BLaER1 treated with 17β-estradiol and CSF1 and Interleukin-3, amounts not matched to agents 10 nM and 100 nM (cell line): ENCODE data around the gene GOT1.

ENCODE experiments used
- H3K27ac ChIP-seq, 11 experiments: shearing (Covaris generic); formaldehyde crosslinking; 2 replicates each; pipeline ENCODE4 v1.8.1; 2022
- H3K27me3 ChIP-seq, 11 experiments: shearing (Covaris generic); formaldehyde crosslinking; 2 replicates each; pipeline ENCODE4 v1.8.1; 2022
- H3K36me3 ChIP-seq, 11 experiments: shearing (Covaris generic); formaldehyde crosslinking; 2 replicates each; pipeline ENCODE4 v1.8.1; 2022
- H3K4me1 ChIP-seq, 10 experiments: shearing (Covaris generic); formaldehyde crosslinking; 2 replicates each; pipeline ENCODE4 v1.8.1; 2022
- H3K4me2 ChIP-seq, 11 experiments: shearing (Covaris generic); formaldehyde crosslinking; 2 replicates each; pipeline ENCODE4 v1.8.1; 2022
- H3K4me3 ChIP-seq, 10 experiments: shearing (Covaris generic); formaldehyde crosslinking; 2 replicates each; pipeline ENCODE4 v1.8.1; 2022
- H3K9ac ChIP-seq, 11 experiments: shearing (Covaris generic); formaldehyde crosslinking; 2 replicates each; pipeline ENCODE4 v1.8.1; 2022
- H3K9me3 ChIP-seq, 11 experiments: shearing (Covaris generic); formaldehyde crosslinking; replicated peaks in 1 of 11; 2 replicates each; pipeline ENCODE4 v1.8.1; 2022
- H4K20me1 ChIP-seq, 11 experiments: shearing (Covaris generic); formaldehyde crosslinking; 2 replicates each; pipeline ENCODE4 v1.8.1; 2022
- Cebpa-rat ChIP-seq, 11 experiments: shearing (Covaris generic); IDR thresholded peaks; 2 replicates each; pipeline ENCODE4 v1.8.1; 2022

GOT1 gene

DNA sequence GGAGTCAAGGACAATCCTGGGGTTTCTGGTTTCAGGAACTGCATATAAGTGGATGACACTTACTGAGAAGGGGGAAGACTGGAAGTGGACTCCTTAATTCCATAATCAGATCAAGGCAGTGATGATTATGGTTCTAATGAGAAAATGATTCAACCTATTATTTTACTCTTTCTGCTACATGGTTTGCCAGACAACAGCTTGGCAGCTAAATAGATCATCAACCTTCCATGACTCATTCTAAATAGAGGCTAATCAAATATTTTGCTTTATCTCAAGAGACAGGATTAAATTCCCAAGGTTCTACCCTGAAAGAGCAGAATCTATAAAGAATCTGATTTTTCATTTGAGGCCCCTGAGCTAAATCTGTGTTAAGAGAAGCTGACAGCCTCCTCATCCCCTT lies 55.0 kb downstream of the GOT1 start:
- no peak overlapping the region for H3K9ac ChIP-seq
- no peak for TF ChIP-seq Cebpa-rat (IDR thresholded peaks at IDR 0.05)
- H3K27ac ChIP-seq: no peak overlapping the region
- H4K20me1 ChIP-seq: no peaks in the 10 kb centered on the region
- H3K9me3 ChIP-seq: no peaks in the 10 kb centered on the region
- no peak overlapping the region for H3K4me2 ChIP-seq
- H3K36me3 ChIP-seq: no peaks in the 10 kb centered on the region
- H3K4me3 ChIP-seq: no peak overlapping the region
- no peaks in the 10 kb centered on the region for H3K27me3 ChIP-seq
- H3K4me1 ChIP-seq: no peaks in the 10 kb centered on the region

DNA sequence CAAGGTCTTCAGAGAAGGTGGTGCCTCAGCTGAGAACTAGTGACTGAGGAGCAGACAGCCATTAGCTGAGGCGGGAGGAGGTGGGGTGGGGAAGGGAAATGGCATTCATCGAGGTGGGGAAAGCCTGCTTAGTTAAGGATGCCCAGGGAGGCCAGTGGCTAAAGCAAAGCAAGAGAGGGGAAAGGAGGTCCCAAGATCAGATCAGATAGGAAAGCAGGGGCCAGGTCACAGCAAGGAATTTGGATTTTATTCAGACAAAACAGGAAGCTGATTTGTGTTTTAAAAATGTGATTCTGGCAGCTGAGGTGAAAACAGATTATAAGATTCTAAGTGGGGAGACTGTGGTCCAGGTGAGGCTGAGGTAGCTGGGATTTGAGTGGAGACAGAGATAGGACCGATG lies 55.5 kb downstream of the GOT1 start:
- Histone ChIP-seq H4K20me1 (no peaks in the 10 kb centered on the region), H3K9ac (no peak overlapping the region), H3K4me1 (no peaks in the 10 kb centered on the region), H3K36me3 (no peaks in the 10 kb centered on the region), H3K4me3 (no peak overlapping the region), H3K27ac (no peak overlapping the region), H3K4me2 (no peak overlapping the region), H3K9me3 (no peaks in the 10 kb centered on the region), H3K27me3 (no peaks in the 10 kb centered on the region)
- TF ChIP-seq Cebpa-rat (IDR thresholded peaks at IDR 0.05): no peak

GRCh38 chr10:99374526-99374925 lies 55.9 kb downstream of the GOT1 start:
- no peaks in the 10 kb centered on the region for H3K9me3 ChIP-seq
- H3K4me1 ChIP-seq: no peaks in the 10 kb centered on the region
- no peak overlapping the region for H3K9ac ChIP-seq
- no peak overlapping the region for H3K27ac ChIP-seq
- no peaks in the 10 kb centered on the region for H3K27me3 ChIP-seq
- H4K20me1 ChIP-seq: no peaks in the 10 kb centered on the region
- H3K4me3 ChIP-seq: no peak overlapping the region
- H3K4me2 ChIP-seq: no peak overlapping the region
- no peak for TF ChIP-seq Cebpa-rat (IDR thresholded peaks at IDR 0.05)
- H3K36me3 ChIP-seq: no peaks in the 10 kb centered on the region

GRCh38 chr10:99372546-99373271 lies 57.7 kb downstream of the GOT1 start:
- Histone ChIP-seq H3K27ac (no peak overlapping the region), H3K4me3 (no peak overlapping the region), H3K9me3 (no peaks in the 10 kb centered on the region), H3K4me2 (no peak overlapping the region), H3K9ac (no peak overlapping the region), H4K20me1 (no peaks in the 10 kb centered on the region), H3K4me1 (no peaks in the 10 kb centered on the region), H3K27me3 (no peaks in the 10 kb centered on the region), H3K36me3 (no peaks in the 10 kb centered on the region)
- TF ChIP-seq Cebpa-rat (IDR thresholded peaks at IDR 0.05): peak in 8 of 11 experiments; percentile 9 to 95 (median 84); a peak in 13 of 22 replicates

DNA sequence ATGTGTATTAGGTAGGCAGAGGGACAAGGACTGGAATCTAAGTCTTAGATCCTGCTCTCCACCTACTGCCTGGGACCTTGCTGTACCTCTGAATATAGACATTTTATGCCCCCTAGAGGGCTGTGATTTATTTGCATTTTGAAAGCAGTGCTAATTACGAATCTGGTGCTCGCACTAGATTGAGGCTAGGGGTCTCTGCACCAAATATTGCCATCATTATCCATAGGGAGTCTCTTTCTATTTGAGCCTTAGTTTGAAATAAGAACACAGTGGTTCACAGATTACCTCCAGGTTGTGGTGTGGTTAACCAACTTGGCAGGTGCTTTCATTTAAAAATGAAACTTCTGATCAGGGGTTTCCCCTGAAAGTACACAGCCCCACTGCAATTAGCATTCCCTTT lies 59.4 kb downstream of the GOT1 start:
- no peak overlapping the region for H3K4me2 ChIP-seq
- no peak overlapping the region for H3K9ac ChIP-seq
- no peaks in the 10 kb centered on the region for H3K9me3 ChIP-seq
- H3K4me3 ChIP-seq: no peak overlapping the region
- H4K20me1 ChIP-seq: no peaks in the 10 kb centered on the region
- H3K36me3 ChIP-seq: no peaks in the 10 kb centered on the region
- peaks cover 6 to 10% (median 8%) of the 10 kb centered on the region in 10 experiments; a peak in 9 of 20 replicates for H3K4me1 ChIP-seq
- no peak for TF ChIP-seq Cebpa-rat (IDR thresholded peaks at IDR 0.05)
- H3K27me3 ChIP-seq: no peaks in the 10 kb centered on the region
- no peak overlapping the region for H3K27ac ChIP-seq

DNA sequence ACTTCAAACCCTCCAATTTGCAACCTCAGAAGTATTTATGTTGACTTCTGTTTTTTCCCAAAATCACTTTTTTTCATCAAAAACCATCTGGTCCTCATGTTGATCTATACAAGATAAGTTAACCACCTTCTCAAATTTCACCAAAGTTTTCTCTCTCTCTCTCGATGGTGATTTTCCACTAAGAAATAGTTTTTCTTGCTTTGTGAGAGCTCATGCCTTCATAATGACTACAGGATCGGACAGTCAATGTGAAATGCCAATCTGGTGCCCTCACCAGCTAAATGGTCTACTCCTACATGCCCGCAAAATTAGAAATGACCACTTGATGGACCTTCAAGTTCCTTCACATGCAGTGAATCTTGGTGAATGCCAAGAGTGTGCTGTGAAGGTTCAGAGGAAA lies 60.9 kb downstream of the GOT1 start:
- no peak overlapping the region for H3K4me3 ChIP-seq
- H3K9ac ChIP-seq: no peak overlapping the region
- TF ChIP-seq Cebpa-rat (IDR thresholded peaks at IDR 0.05): no peak
- H4K20me1 ChIP-seq: no peaks in the 10 kb centered on the region
- H3K4me2 ChIP-seq: no peak overlapping the region
- H3K9me3 ChIP-seq: no peaks in the 10 kb centered on the region
- H3K27me3 ChIP-seq: no peaks in the 10 kb centered on the region
- H3K4me1 ChIP-seq: peaks cover 6 to 10% (median 8%) of the 10 kb centered on the region in 10 experiments; a peak in 9 of 20 replicates
- H3K27ac ChIP-seq: no peak overlapping the region
- H3K36me3 ChIP-seq: no peaks in the 10 kb centered on the region

DNA sequence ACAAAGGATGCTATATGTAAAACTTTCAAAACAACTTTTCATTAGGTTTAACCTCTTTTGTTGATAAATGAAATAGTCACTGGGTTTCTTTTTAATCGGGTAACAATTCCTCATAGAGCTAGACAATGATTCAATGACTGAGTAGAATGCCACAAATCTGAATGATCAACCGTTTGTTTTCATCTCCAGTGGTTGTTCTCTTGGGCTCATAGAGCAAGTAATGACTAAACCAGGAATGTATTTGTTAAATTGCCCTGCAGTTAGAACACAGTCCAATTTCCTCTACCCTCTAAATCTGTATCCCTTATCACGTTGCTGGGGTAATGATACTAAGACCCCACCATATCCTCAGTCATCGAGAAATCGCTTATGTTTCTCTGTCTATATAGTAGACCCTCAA lies 61.3 kb downstream of the GOT1 start:
- no peaks in the 10 kb centered on the region for H3K27me3 ChIP-seq
- no peak overlapping the region for H3K4me2 ChIP-seq
- no peaks in the 10 kb centered on the region for H3K36me3 ChIP-seq
- no peak overlapping the region for H3K27ac ChIP-seq
- no peaks in the 10 kb centered on the region for H3K9me3 ChIP-seq
- H3K4me3 ChIP-seq: no peak overlapping the region
- H3K9ac ChIP-seq: no peak overlapping the region
- H3K4me1 ChIP-seq: peaks cover 6 to 10% (median 8%) of the 10 kb centered on the region in 10 experiments; a peak in 9 of 20 replicates
- H4K20me1 ChIP-seq: no peaks in the 10 kb centered on the region
- TF ChIP-seq Cebpa-rat (IDR thresholded peaks at IDR 0.05): no peak

GRCh38 chr10:99368646-99369045 lies 61.8 kb downstream of the GOT1 start:
- TF ChIP-seq Cebpa-rat (IDR thresholded peaks at IDR 0.05): no peak
- no peaks in the 10 kb centered on the region for H3K27me3 ChIP-seq
- H3K27ac ChIP-seq: no peak overlapping the region

GRCh38 chr10:99366666-99367065 lies 63.8 kb downstream of the GOT1 start:
- no peaks in the 10 kb centered on the region for H3K27me3 ChIP-seq
- no peaks in the 10 kb centered on the region for H4K20me1 ChIP-seq
- no peaks in the 10 kb centered on the region for H3K9me3 ChIP-seq
- no peak overlapping the region for H3K9ac ChIP-seq
- TF ChIP-seq Cebpa-rat (IDR thresholded peaks at IDR 0.05): no peak
- H3K4me1 ChIP-seq: peaks cover 6 to 10% (median 8%) of the 10 kb centered on the region in 10 experiments; a peak in 9 of 20 replicates
- no peak overlapping the region for H3K27ac ChIP-seq
- peak overlapping the region in 9 of 11 experiments; percentile 4 to 42 (median 25); a peak in 9 of 22 replicates for H3K4me2 ChIP-seq
- H3K36me3 ChIP-seq: no peaks in the 10 kb centered on the region
- H3K4me3 ChIP-seq: no peak overlapping the region

More at GRCh38 chr10:99368646-99369045, 61.8 kb downstream of the GOT1 start:
- Histone ChIP-seq H3K4me2 (no peak overlapping the region), H3K9me3 (no peaks in the 10 kb centered on the region), H3K4me3 (no peak overlapping the region), H4K20me1 (no peaks in the 10 kb centered on the region), H3K9ac (no peak overlapping the region), H3K4me1 (peaks cover 6 to 10% (median 8%) of the 10 kb centered on the region in 10 experiments; a peak in 9 of 20 replicates), H3K36me3 (no peaks in the 10 kb centered on the region)

DNA sequence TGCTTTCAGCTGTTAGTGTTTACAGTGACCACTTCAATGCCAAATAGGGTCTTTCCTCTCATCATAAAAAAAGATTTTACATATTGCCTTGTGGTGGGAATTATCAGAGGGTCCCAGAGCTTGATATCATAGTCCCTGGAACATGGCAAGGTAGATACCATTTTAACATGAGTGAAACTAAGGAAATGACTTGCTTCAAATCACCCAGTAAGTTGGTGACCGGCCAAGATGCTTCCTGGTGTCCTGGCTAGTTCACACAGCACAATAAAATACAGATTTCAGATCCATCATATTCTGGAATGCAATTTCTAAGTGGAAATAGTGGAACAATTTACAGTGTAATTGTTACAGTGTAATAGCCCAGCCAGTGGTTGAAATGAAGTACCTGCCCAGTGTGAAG lies 64.7 kb downstream of the GOT1 start:
- peaks cover 6 to 10% (median 8%) of the 10 kb centered on the region in 10 experiments; a peak in 9 of 20 replicates for H3K4me1 ChIP-seq
- no peak overlapping the region for H3K4me2 ChIP-seq
- H3K9me3 ChIP-seq: no peaks in the 10 kb centered on the region
- no peaks in the 10 kb centered on the region for H3K36me3 ChIP-seq
- H3K4me3 ChIP-seq: no peak overlapping the region
- no peak overlapping the region for H3K9ac ChIP-seq
- H4K20me1 ChIP-seq: no peaks in the 10 kb centered on the region
- TF ChIP-seq Cebpa-rat (IDR thresholded peaks at IDR 0.05): no peak
- no peak overlapping the region for H3K27ac ChIP-seq
- no peaks in the 10 kb centered on the region for H3K27me3 ChIP-seq
